Parathyroid adenoma (tissue), 2 donors: ENCODE measurements around the gene ZNF486.

Source experiments
- H2AFZ ChIP-seq: fragments of 300-600 bp; sonication (generic); one replicate; pipeline ENCODE4 v1.7.0; 2017; ENCODE audit warnings: antibody characterized with exemption, mild to moderate bottlenecking
- H3K27ac ChIP-seq: fragments of 300-600 bp; sonication (generic); one replicate; pipeline ENCODE4 v1.7.0; 2017
- H3K27me3 ChIP-seq: fragments of 300-600 bp; sonication (generic); one replicate; pipeline ENCODE4 v1.7.0; 2017; ENCODE audit warnings: low read length; ENCODE audit not compliant: control insufficient read depth, insufficient read depth
- H3K36me3 ChIP-seq: fragments of 300-600 bp; sonication (generic); one replicate; pipeline ENCODE4 v1.7.0; 2017; ENCODE audit warnings: low read length; ENCODE audit not compliant: control insufficient read depth, insufficient read depth
- H3K4me1 ChIP-seq: fragments of 300-600 bp; sonication (generic); one replicate; pipeline ENCODE4 v1.7.0; 2017; ENCODE audit warnings: control low read depth
- H3K4me2 ChIP-seq: fragments of 300-600 bp; sonication (generic); one replicate; pipeline ENCODE4 v1.7.0; 2017; ENCODE audit warnings: low read length
- H3K4me3 ChIP-seq: fragments of 300-600 bp; sonication (generic); one replicate; pipeline ENCODE4 v1.7.0; 2017; ENCODE audit warnings: low read depth, low read length
- H3K79me2 ChIP-seq: fragments of 300-600 bp; sonication (generic); one replicate; pipeline ENCODE4 v1.7.0; 2017; ENCODE audit warnings: control low read depth
- H3K9ac ChIP-seq: fragments of 300-600 bp; sonication (generic); one replicate; pipeline ENCODE4 v1.7.0; 2017; ENCODE audit warnings: mild to moderate bottlenecking
- H3K9me3 ChIP-seq: fragments of 300-600 bp; sonication (generic); one replicate; pipeline ENCODE4 v1.7.0; 2017; ENCODE audit warnings: low read length; ENCODE audit not compliant: control insufficient read depth
- TF ChIP-seq, protein P1 (sequence below): fragments of 300-600 bp; sonication (generic); IDR thresholded peaks from one replicate; pipeline ENCODE4 v1.7.0; 2017; ENCODE audit warnings: antibody characterized with exemption, mild to moderate bottlenecking
- donor health status: primary hyperparathyroidism.

The ZNF486 gene

DNA sequence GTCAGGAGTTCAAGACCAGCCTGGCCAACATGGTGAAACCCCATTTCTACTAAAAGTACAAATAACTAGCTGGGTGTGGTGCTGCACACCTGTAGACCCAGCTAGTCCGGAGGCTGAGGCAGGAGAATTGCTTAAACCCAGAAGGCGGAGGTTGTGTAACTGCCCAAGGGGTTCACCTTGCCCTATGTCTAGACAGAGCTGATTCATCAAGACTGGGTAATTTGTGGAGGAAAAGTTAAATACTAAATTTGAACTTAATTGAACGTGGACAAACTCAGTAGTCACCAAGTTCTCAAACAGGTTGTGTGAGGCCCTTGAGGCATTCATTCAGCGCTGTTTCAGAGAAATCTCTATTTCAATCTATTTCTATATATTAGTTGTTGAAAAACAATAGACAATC, 13.7 kb upstream of the ZNF486 start:
- Histone ChIP-seq H3K79me2 (no peaks in the 10 kb centered on the region), H2AFZ (no peak overlapping the region), H3K4me2 (no peak overlapping the region), H3K27me3 (no peaks in the 10 kb centered on the region), H3K9me3 (no peaks in the 10 kb centered on the region), H3K4me1 (no peaks in the 10 kb centered on the region), H3K9ac (no peak overlapping the region), H3K36me3 (no peaks in the 10 kb centered on the region), H3K4me3 (no peak overlapping the region), H3K27ac (no peak overlapping the region)
- TF ChIP-seq, protein P1, sequence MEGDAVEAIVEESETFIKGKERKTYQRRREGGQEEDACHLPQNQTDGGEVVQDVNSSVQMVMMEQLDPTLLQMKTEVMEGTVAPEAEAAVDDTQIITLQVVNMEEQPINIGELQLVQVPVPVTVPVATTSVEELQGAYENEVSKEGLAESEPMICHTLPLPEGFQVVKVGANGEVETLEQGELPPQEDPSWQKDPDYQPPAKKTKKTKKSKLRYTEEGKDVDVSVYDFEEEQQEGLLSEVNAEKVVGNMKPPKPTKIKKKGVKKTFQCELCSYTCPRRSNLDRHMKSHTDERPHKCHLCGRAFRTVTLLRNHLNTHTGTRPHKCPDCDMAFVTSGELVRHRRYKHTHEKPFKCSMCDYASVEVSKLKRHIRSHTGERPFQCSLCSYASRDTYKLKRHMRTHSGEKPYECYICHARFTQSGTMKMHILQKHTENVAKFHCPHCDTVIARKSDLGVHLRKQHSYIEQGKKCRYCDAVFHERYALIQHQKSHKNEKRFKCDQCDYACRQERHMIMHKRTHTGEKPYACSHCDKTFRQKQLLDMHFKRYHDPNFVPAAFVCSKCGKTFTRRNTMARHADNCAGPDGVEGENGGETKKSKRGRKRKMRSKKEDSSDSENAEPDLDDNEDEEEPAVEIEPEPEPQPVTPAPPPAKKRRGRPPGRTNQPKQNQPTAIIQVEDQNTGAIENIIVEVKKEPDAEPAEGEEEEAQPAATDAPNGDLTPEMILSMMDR, result no peak

DNA sequence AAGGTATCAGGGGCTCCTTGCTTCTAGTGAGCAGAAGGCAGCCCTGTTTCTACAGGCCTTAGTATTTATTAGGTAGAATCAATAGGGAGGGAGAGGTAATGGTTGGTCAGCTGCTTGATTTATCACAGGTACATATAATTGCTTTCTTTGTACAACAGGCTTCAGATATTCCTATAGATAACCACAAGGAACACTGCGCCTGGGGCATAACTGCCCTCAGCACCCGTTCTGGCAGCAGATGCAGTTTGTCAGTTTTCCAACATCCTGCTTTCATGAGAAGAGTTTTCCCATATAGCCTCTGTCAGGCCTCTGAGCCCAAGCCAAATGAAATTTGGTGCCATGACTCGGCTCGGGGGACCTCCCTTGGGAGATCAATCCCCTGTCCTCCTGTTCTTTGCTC, 12.4 kb upstream of the ZNF486 start:
- Histone ChIP-seq H3K4me3 (no peak overlapping the region), H3K4me2 (no peak overlapping the region), H3K27me3 (no peaks in the 10 kb centered on the region), H3K79me2 (no peaks in the 10 kb centered on the region), H3K36me3 (no peaks in the 10 kb centered on the region), H3K9ac (no peak overlapping the region), H2AFZ (no peak overlapping the region), H3K27ac (no peak overlapping the region), H3K9me3 (no peaks in the 10 kb centered on the region), H3K4me1 (no peaks in the 10 kb centered on the region)
- TF ChIP-seq, protein P1, result no peak

DNA sequence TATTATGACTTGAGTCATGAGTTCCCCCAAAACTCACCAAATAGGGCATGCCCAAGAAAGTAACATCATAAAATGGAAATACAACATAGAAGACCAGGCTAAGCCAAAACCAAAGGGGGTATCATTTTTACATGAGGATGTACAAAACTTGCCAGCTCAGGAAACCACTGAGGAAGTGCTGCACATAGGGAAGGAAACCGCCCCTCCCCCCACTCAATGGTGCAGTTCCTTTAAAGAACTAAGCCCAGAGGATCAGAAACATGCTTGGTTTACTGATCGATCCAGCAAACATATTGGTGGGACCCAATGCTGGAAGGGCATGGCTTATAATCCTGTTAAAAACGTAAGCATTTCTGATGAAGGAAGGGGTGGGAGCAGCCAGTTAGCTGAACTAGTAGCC, 4.2 kb upstream of the ZNF486 start:
- H3K9ac ChIP-seq, result no peak overlapping the region
- H3K4me2 ChIP-seq, result no peak overlapping the region
- no peak overlapping the region for H3K27ac ChIP-seq
- H3K36me3 ChIP-seq, result no peaks in the 10 kb centered on the region
- peaks cover under 1% of the 10 kb centered on the region for H3K79me2 ChIP-seq
- TF ChIP-seq, protein P1, result no peak
- no peak overlapping the region for H2AFZ ChIP-seq
- no peaks in the 10 kb centered on the region for H3K4me1 ChIP-seq
- H3K9me3 ChIP-seq, result no peaks in the 10 kb centered on the region
- no peaks in the 10 kb centered on the region for H3K27me3 ChIP-seq
- no peak overlapping the region for H3K4me3 ChIP-seq

DNA sequence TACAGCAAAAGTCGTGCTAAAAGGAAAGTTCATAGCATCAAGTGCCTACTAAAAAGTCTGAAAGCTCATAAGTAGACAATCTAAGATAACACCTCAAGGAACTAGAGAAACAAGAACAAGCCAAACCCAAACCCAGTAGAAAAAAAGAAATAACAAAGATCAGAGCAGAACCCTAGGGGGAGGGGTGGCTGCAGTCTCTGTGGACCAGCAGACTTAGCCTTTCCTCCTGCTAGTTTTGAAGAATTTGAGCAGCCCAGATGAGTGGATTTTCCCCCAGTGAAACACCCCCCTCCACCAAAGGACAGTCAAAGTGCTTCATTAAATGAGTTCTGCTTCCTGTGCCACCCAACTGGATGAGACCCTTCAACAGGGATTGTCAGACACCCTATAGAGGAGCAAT, 2.6 kb upstream of the ZNF486 start:
- Histone ChIP-seq H3K9ac (no peak overlapping the region), H3K4me1 (no peaks in the 10 kb centered on the region), H3K36me3 (no peaks in the 10 kb centered on the region), H3K27ac (no peak overlapping the region), H2AFZ (no peak overlapping the region), H3K4me3 (no peak overlapping the region), H3K79me2 (peaks cover 12% of the 10 kb centered on the region), H3K9me3 (no peaks in the 10 kb centered on the region), H3K4me2 (no peak overlapping the region), H3K27me3 (no peaks in the 10 kb centered on the region)
- TF ChIP-seq, protein P1, result no peak

DNA sequence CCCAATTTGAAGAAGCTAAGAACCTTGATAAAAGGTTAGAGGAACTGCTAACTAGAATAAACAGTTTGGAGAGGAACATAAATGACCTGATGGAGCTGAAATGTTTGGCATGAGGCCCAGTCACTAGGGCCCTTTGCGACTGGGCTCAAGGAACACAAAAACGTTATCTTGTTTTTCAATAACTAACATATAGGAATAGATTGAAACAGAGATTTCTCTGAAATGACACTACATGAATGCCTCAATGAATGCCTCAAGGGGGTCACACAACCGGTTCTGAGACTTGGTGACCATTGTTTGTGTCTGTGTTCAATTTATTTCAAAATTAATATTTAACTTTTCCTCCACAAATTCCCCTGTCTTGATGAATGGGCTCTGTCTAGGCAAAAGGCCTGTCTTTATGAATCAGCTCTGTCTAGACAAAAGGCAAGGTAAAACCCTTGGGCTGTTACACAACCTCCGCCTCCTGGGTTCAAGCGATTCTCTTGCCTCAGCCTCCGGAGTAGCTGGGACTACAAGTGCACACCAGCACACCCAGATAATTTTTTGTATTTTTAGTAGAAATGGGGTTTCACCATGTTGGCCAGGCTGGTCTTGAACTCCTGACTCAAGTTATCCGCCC, 932 bp upstream of the ZNF486 start:
- Histone ChIP-seq H3K4me3 (no peak overlapping the region), H3K79me2 (peaks cover 12% of the 10 kb centered on the region)

More for the DNA sequence above, 932 bp upstream of the ZNF486 start:
- Histone ChIP-seq H3K4me1 (no peaks in the 10 kb centered on the region), H3K9ac (no peak overlapping the region), H3K9me3 (no peaks in the 10 kb centered on the region), H3K36me3 (no peaks in the 10 kb centered on the region), H3K27ac (no peak overlapping the region), H3K27me3 (no peaks in the 10 kb centered on the region), H3K4me2 (no peak overlapping the region), H2AFZ (peak overlapping the region; percentile 16)
- TF ChIP-seq, protein P1, result no peak
